Dermis lymphatic vessel endothelial cell (primary cell): ENCODE results near the gene KLK11. TPM values are rescaled to one million over a fixed set of nuclear protein-coding genes. Genes with fewer than 3 reads are reported as not detected.

Experiments used
- total RNA-seq: library from RNA; depleted of rRNA; stranded (reverse); fragments of >200 nt; gene quantifications from 2 replicates; pipeline ENCODE4 v1.2.1, GENCODE V29; 2014

Gene KLK11
- total RNA-seq: not detected in 2 replicates

GRCh38 chr19:51026554-51026831 is at the start of gene KLK11:
Gene KLK11, minus strand, starts transcription at chr19:51026616. Its CDS starts 985 bp downstream, at chr19:51025631.

GRCh38 chr19:51064534-51065220 is 38.3 kb upstream of the KLK11 start, which contains the start of gene KLK13:
Gene KLK13, minus strand, starts transcription at chr19:51065092. Its CDS starts 25 bp downstream, at chr19:51065067.

DNA sequence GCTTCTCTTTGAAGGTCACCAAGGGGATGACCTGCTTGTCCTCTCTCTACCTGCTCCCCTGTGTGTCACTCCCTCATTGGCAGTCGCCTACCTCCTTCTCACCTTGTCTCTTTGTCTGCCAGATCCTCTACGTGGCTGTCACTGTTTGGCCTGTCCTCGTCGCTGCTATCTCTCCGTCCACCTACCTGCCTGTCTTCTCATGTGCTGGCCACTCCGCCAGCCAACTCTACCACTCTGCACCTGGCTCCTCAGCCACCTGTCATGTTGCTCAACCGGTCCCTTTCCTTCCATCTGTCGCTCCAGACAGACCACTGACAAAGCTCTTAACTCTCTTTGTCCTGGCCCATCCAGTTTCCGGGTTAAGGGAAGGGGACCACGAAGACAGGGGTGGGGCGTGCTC is 8.3 kb upstream of the KLK11 start, which contains the start of gene KLK12:
Gene KLK12 (minus strand): TSS at position 299 of the 400 bp plus-strand sequence. CDS start 381 bp downstream, outside the sequence.

DNA sequence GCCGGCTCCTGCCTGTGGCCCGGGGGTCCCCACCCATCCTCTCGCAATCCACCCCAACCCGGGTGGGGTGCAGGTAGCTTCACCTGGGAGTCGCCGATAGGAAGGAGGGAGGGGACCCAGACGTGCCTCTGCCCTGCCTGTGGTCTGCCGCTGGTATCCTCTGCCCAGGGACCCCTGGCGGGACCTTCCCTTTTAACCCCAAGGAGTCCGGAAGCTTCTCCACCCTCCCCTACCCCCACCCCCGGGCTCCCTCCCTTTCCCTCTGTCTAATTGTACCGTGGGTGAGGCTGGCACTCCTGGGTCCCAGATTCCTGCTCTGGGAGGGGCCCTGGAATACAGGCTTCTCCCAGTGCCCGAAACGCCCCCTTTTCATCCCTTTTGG is 6.9 kb downstream of the KLK11 start, which contains the start of gene KLK10:
Gene KLK10 (minus strand): TSS at position 166 of the 382 bp plus-strand sequence. CDS start 579 bp downstream, outside the sequence.

DNA sequence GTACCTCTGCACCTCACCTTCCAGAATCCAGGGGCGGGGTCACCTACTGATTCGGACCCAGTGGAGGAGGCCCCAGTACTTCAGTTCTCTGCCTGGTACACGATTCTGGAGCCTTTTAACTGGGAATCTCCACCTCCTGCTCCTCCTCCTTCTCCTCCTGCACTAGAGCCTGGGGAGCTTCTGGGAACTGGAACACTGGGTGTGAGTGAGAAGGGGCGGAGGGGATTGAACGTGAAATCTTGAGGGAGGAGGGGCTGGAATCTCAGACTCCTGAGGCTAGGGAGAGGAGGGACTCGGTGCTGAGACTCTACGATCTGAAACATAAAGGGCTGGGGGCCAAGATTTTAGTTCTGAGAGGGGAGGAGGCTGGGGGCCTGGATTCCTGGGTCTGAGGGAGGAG is 24.9 kb downstream of the KLK11 start, which contains the start of gene KLK8:
Gene KLK8 (minus strand): TSS at position 90 of the 400 bp plus-strand sequence. CDS start 437 bp downstream, outside the sequence.

GRCh38 chr19:50983625-50984292 is 42.7 kb downstream of the KLK11 start, which contains the start of gene KLK7:
Gene KLK7, minus strand, starts transcription at chr19:50983917. Its CDS starts 1,518 bp downstream, at chr19:50982399.

Other genes starting within 250 kb of the KLK11 start
- not detected in 2 replicates for gene ACP4, start 236.2 kb downstream of the KLK11 start, total RNA-seq
- gene KLK1, start 202.8 kb downstream of the KLK11 start, total RNA-seq: not detected in 2 replicates
- gene KLK15, start 193.0 kb downstream of the KLK11 start, total RNA-seq: not detected in 2 replicates
- not detected in 2 replicates for gene KLK3, start 171.7 kb downstream of the KLK11 start, total RNA-seq
- not detected in 2 replicates for gene KLK2, start 153.2 kb downstream of the KLK11 start, total RNA-seq
- gene KLK4, start 115.2 kb downstream of the KLK11 start, total RNA-seq: not detected in 2 replicates
- not detected in 2 replicates for gene KLK5, start 73.6 kb downstream of the KLK11 start, total RNA-seq
- gene KLK6, start 57.0 kb downstream of the KLK11 start, total RNA-seq: not detected in 2 replicates
- not detected in 2 replicates for gene KLK7, start 42.7 kb downstream of the KLK11 start, total RNA-seq
- gene KLK8, start 25.0 kb downstream of the KLK11 start, total RNA-seq: not detected in 2 replicates
- not detected in 2 replicates for gene KLK10, start 6.9 kb downstream of the KLK11 start, total RNA-seq
- gene KLK12, start 8.4 kb upstream of the KLK11 start, total RNA-seq: not detected in 2 replicates
- not detected in 2 replicates for gene KLK13, start 38.5 kb upstream of the KLK11 start, total RNA-seq
- gene KLK14, start 56.3 kb upstream of the KLK11 start, total RNA-seq: not detected in 2 replicates
- gene CTU1, start 81.8 kb upstream of the KLK11 start, total RNA-seq: 3.7 and 5.0 TPM in 2 replicates
- gene SIGLEC9, start 98.3 kb upstream of the KLK11 start, total RNA-seq: 0.11 and 0.34 TPM in 2 replicates
- gene SIGLEC7, start 115.7 kb upstream of the KLK11 start, total RNA-seq: not detected in 2 replicates
- gene CD33, start 198.5 kb upstream of the KLK11 start, total RNA-seq: not detected in 2 replicates
- gene SIGLECL1, start 224.5 kb upstream of the KLK11 start, total RNA-seq: not detected in 2 replicates